HepG2 (cell line): Measurements from ENCODE around the gene TEX261. TPM values are rescaled to one million over a fixed set of nuclear protein-coding genes. Genes with fewer than 3 reads are reported as not detected.

Source experiments
- AGO1 ChIP-seq: fragments of 200-400 bp; formaldehyde crosslinking; IDR thresholded peaks from 2 replicates; pipeline ENCODE4 v1.6.1; 2017; ENCODE audit warnings: mild to moderate bottlenecking, low read depth, low read length, moderate library complexity; ENCODE audit not compliant: poor library complexity, severe bottlenecking
- GATAD2A ChIP-seq: IDR thresholded peaks from 2 replicates; pipeline ENCODE4 v1.6.1; 2016
- HNF4A ChIP-seq: sonication (generic); formaldehyde crosslinking; IDR thresholded peaks from 2 replicates; pipeline ENCODE4 v1.4.0; 2020; ENCODE audit warnings: missing genetic modification reagents
- HNF4G ChIP-seq, 2 experiments: sonication (generic) in 1 of 2; formaldehyde crosslinking in 1 of 2; IDR thresholded peaks; 2 replicates each; pipeline versions ENCODE4 v1.4.0 to v1.6.1; 2011 to 2020; ENCODE audit warnings: borderline replicate concordance in 2 of 2, low read depth in 2 of 2, mild to moderate bottlenecking in 2 of 2, low read length in 1 of 2, missing genetic modification reagents in 1 of 2, moderate library complexity in 1 of 2
- KAT8 ChIP-seq: IDR thresholded peaks from 2 replicates; pipeline ENCODE4 v1.6.1; 2016; ENCODE audit warnings: missing genetic modification reagents, missing compliant biosample characterization
- KDM6A ChIP-seq: IDR thresholded peaks from 2 replicates; pipeline ENCODE4 v1.6.1; 2016; ENCODE audit warnings: low read depth
- NFYB ChIP-seq: sonication (generic); formaldehyde crosslinking; IDR thresholded peaks from 2 replicates; pipeline ENCODE4 v1.4.0; 2020; ENCODE audit warnings: missing genetic modification reagents
- NR2C2 ChIP-seq: sonication (generic); formaldehyde crosslinking; IDR thresholded peaks from 2 replicates; pipeline ENCODE4 v1.4.0; 2020; ENCODE audit warnings: missing genetic modification reagents, mild to moderate bottlenecking, moderate library complexity, borderline replicate concordance
- NR2F2 ChIP-seq: IDR thresholded peaks from 2 replicates; pipeline ENCODE4 v1.6.1; 2012; ENCODE audit warnings: low read depth, inconsistent platforms, borderline replicate concordance
- NR2F6 ChIP-seq, 2 experiments: IDR thresholded peaks; 2 replicates each; pipeline ENCODE4 v1.6.1; 2016; ENCODE audit warnings: antibody characterized with exemption in 1 of 2, mild to moderate bottlenecking in 1 of 2
- PHF21A ChIP-seq: sonication (generic); formaldehyde crosslinking; IDR thresholded peaks from 2 replicates; pipeline ENCODE4 v1.5.0; 2020; ENCODE audit warnings: mild to moderate bottlenecking, missing genetic modification reagents
- REPIN1 ChIP-seq: sonication (generic); formaldehyde crosslinking; IDR thresholded peaks from 2 replicates; pipeline ENCODE4 v1.8.0; 2022; ENCODE audit warnings: missing genetic modification reagents, low read depth, mild to moderate bottlenecking, borderline replicate concordance
- SOX13 ChIP-seq, 3 experiments: fragments of 450-650 bp in 1 of 3; sonication (generic) in 1 of 3; formaldehyde crosslinking in 1 of 3; IDR thresholded peaks in 2 of 3; conservative IDR thresholded peaks in 1 of 3; 2 replicates each; pipeline versions ENCODE4 v1.5.0 to v1.6.1; 2016 to 2020; ENCODE audit warnings: antibody characterized with exemption in 1 of 3, mild to moderate bottlenecking in 1 of 3, missing compliant biosample characterization in 1 of 3, missing genetic modification reagents in 1 of 3, moderate library complexity in 1 of 3
- SP5 ChIP-seq: IDR thresholded peaks from 2 replicates; pipeline ENCODE4 v1.6.1; 2016; ENCODE audit warnings: low read depth, borderline replicate concordance
- TARDBP ChIP-seq: sonication (generic); formaldehyde crosslinking; IDR thresholded peaks from 2 replicates; pipeline ENCODE4 v1.8.0; 2022; ENCODE audit warnings: mild to moderate bottlenecking, missing genetic modification reagents
- YEATS4 ChIP-seq: sonication (generic); formaldehyde crosslinking; IDR thresholded peaks from 2 replicates; pipeline ENCODE4 v1.4.0; 2020; ENCODE audit warnings: missing genetic modification reagents, borderline replicate concordance
- ZNF17 ChIP-seq: sonication (generic); formaldehyde crosslinking; IDR thresholded peaks from 2 replicates; pipeline ENCODE4 v1.5.0; 2020; ENCODE audit warnings: mild to moderate bottlenecking, missing genetic modification reagents
- ZNF274 ChIP-seq: sonication (generic); formaldehyde crosslinking; IDR thresholded peaks from 2 replicates; pipeline ENCODE4 v1.5.1; 2020; ENCODE audit warnings: mild to moderate bottlenecking, missing genetic modification reagents
- ZNF432 ChIP-seq: sonication (generic); formaldehyde crosslinking; IDR thresholded peaks from 2 replicates; pipeline ENCODE4 v1.5.0; 2020; ENCODE audit warnings: missing genetic modification reagents, mild to moderate bottlenecking, borderline replicate concordance
- ZSCAN20 ChIP-seq: sonication (generic); formaldehyde crosslinking; IDR thresholded peaks from 2 replicates; pipeline ENCODE4 v1.4.0; 2020; ENCODE audit warnings: missing genetic modification reagents, mild to moderate bottlenecking, borderline replicate concordance
- ZSCAN25 ChIP-seq: sonication (generic); formaldehyde crosslinking; IDR thresholded peaks from 2 replicates; pipeline ENCODE4 v1.8.0; 2022; ENCODE audit warnings: mild to moderate bottlenecking, missing genetic modification reagents
- polyA plus RNA-seq, 8 experiments: library from polyadenylated mRNA; depleted of rRNA in 3 of 8; stranded (reverse) in 7 of 8; unstranded in 1 of 8; fragments of >200 nt; fragmentation: Illumina TruSeq in 4 of 8; extraction: Trizol in 4 of 8; gene quantifications; 2 replicates each; pipeline versions ENCODE4 v1.2.1 to v1.2.3, GENCODE V29; 2011 to 2016; ENCODE audit warnings: low read depth in 4 of 8, missing spikeins in 1 of 8, mixed read lengths in 1 of 8; ENCODE audit not compliant: insufficient read depth in 1 of 8
- total RNA-seq, 5 experiments: library from RNA; depleted of rRNA; stranded (reverse); fragments of >200 nt; fragmentation: Illumina TruSeq; extraction: Trizol; gene quantifications; 2 replicates each; pipeline ENCODE4 v1.2.3, GENCODE V29; 2016; ENCODE audit warnings: low read depth in 1 of 5
- TF ChIP-seq, protein P1 (sequence below): sonication (generic); formaldehyde crosslinking; IDR thresholded peaks from 2 replicates; pipeline ENCODE4 v1.4.0; 2020; ENCODE audit warnings: low read depth, mild to moderate bottlenecking, missing genetic modification reagents
- TF ChIP-seq, protein P2 (sequence below): sonication (generic); formaldehyde crosslinking; IDR thresholded peaks from 2 replicates; pipeline ENCODE4 v1.5.0; 2020; ENCODE audit warnings: mild to moderate bottlenecking, missing genetic modification reagents, borderline replicate concordance
- TF ChIP-seq, protein P3 (sequence below): sonication (generic); formaldehyde crosslinking; IDR thresholded peaks from 2 replicates; pipeline ENCODE4 v1.5.0; 2020; ENCODE audit warnings: mild to moderate bottlenecking, missing genetic modification reagents

TEX261 gene
- total and polyA plus RNA-seq, 2 of the 13 experiments (the other 11 are each of a cell fraction or from before 2014, with no cell fraction given) = 43.8 to 78.7 TPM

DNA sequence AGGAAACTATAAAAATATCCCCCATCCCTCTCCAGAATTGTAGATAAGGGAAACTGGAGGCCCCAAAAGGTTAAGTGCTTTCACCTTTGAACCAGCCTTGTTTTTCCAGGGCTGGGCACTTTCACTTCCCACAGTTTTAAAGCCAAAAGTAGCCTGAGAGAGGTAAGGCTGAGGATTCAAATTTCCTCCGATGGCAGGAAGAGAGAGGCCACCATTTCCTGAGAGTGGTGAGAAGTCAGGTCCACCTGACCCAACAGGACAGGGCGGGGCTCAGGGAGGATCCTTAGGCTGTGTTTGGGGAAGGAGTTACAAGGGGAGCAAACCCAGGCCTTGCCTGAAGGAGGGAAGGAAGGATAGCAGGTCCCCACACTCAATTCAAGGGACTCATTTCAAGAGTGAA is 4.7 kb upstream of the TEX261 start (continued):
- TF ChIP-seq YEATS4 (CRISPR knock-in tag) = no peak
- no peak for TF ChIP-seq SOX13 (IDR thresholded peaks at IDR 0.05)
- TF ChIP-seq SOX13 (CRISPR knock-in tag; conservative IDR thresholded peaks at IDR 0.05 in 1 of 2, IDR thresholded peaks at IDR 0.05 in 1 of 2) = peak in 1 of 2 experiments; percentile 5; a peak in 1 of 4 replicates
- peak; percentile 32; the same call in 1 of the 2 replicates for TF ChIP-seq HNF4A (CRISPR knock-in tag)
- TF ChIP-seq NR2C2 (CRISPR knock-in tag) = peak; percentile 47; the same call in 1 of the 2 replicates
- TF ChIP-seq PHF21A (CRISPR knock-in tag) = peak; percentile 21; the same call in 1 of the 2 replicates
- 0 out of 2 replicates have a peak, but pooled peaks have one; percentile 23 for TF ChIP-seq ZSCAN25 (CRISPR knock-in tag)
- TF ChIP-seq NR2F2 = peak; percentile 58
- TF ChIP-seq GATAD2A (CRISPR knock-in tag) = peak; percentile 29
- TF ChIP-seq ZSCAN20 (CRISPR knock-in tag) = no peak
- TF ChIP-seq, protein P1, sequence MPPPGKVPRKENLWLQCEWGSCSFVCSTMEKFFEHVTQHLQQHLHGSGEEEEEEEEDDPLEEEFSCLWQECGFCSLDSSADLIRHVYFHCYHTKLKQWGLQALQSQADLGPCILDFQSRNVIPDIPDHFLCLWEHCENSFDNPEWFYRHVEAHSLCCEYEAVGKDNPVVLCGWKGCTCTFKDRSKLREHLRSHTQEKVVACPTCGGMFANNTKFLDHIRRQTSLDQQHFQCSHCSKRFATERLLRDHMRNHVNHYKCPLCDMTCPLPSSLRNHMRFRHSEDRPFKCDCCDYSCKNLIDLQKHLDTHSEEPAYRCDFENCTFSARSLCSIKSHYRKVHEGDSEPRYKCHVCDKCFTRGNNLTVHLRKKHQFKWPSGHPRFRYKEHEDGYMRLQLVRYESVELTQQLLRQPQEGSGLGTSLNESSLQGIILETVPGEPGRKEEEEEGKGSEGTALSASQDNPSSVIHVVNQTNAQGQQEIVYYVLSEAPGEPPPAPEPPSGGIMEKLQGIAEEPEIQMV (CRISPR knock-in tag) = 0 out of 2 replicates have a peak, but pooled peaks have one; percentile 73
- TF ChIP-seq NR2F6 (IDR thresholded peaks at IDR 0.05) = peak; percentile 77
- TF ChIP-seq NR2F6 (CRISPR knock-in tag; IDR thresholded peaks at IDR 0.05) = peak; percentile 59
- TF ChIP-seq, protein P2, sequence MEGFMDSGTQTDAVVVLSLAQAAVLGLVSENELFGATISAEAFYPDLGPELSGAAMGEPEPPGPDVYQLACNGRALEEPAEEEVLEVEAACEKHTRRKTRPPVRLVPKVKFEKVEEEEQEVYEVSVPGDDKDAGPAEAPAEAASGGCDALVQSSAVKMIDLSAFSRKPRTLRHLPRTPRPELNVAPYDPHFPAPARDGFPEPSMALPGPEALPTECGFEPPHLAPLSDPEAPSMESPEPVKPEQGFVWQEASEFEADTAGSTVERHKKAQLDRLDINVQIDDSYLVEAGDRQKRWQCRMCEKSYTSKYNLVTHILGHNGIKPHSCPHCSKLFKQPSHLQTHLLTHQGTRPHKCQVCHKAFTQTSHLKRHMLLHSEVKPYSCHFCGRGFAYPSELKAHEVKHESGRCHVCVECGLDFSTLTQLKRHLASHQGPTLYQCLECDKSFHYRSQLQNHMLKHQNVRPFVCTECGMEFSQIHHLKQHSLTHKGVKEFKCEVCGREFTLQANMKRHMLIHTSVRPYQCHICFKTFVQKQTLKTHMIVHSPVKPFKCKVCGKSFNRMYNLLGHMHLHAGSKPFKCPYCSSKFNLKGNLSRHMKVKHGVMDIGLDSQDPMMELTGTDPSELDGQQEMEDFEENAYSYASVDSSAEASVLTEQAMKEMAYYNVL (CRISPR knock-in tag) = no peak
- TF ChIP-seq ZNF17 (CRISPR knock-in tag) = no peak
- TF ChIP-seq REPIN1 = peak; percentile 60; the same call in 1 of the 2 replicates
- 0 out of 2 replicates have a peak, but pooled peaks have one; percentile 11 for TF ChIP-seq KAT8 (CRISPR knock-in tag)
- TF ChIP-seq ZNF274 = no peak
- no peak for TF ChIP-seq NFYB (CRISPR knock-in tag)
- no peak for TF ChIP-seq SP5 (CRISPR knock-in tag)
- 0 out of 2 replicates have a peak, but pooled peaks have one; percentile 20 for TF ChIP-seq KDM6A (CRISPR knock-in tag)
- 0 out of 2 replicates have a peak, but pooled peaks have one; percentile 19 for TF ChIP-seq TARDBP (CRISPR knock-in tag)
- TF ChIP-seq, protein P3, sequence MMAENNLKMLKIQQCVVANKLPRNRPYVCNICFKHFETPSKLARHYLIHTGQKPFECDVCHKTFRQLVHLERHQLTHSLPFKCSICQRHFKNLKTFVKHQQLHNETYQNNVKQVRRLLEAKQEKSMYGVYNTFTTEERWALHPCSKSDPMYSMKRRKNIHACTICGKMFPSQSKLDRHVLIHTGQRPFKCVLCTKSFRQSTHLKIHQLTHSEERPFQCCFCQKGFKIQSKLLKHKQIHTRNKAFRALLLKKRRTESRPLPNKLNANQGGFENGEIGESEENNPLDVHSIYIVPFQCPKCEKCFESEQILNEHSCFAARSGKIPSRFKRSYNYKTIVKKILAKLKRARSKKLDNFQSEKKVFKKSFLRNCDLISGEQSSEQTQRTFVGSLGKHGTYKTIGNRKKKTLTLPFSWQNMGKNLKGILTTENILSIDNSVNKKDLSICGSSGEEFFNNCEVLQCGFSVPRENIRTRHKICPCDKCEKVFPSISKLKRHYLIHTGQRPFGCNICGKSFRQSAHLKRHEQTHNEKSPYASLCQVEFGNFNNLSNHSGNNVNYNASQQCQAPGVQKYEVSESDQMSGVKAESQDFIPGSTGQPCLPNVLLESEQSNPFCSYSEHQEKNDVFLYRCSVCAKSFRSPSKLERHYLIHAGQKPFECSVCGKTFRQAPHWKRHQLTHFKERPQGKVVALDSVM (CRISPR knock-in tag) = no peak
- no peak for TF ChIP-seq ZNF432 (CRISPR knock-in tag)
- no peak for TF ChIP-seq AGO1
- TF ChIP-seq HNF4G (IDR thresholded peaks at IDR 0.05; ENCODE audit: borderline replicate concordance, low read depth, low read length) = peak; percentile 24; the same call in 1 of the 2 replicates
- no peak for TF ChIP-seq HNF4G (CRISPR knock-in tag; IDR thresholded peaks at IDR 0.05; ENCODE audit: borderline replicate concordance, low read depth)
